ENCODE data around the gene DNMT3A. TPM values are rescaled to one million over a fixed set of nuclear protein-coding genes. Genes with fewer than 3 reads are reported as not detected.

DNMT3A gene
- total RNA-seq, 1 experiment from 2014 or later = 215 TPM

DNA sequence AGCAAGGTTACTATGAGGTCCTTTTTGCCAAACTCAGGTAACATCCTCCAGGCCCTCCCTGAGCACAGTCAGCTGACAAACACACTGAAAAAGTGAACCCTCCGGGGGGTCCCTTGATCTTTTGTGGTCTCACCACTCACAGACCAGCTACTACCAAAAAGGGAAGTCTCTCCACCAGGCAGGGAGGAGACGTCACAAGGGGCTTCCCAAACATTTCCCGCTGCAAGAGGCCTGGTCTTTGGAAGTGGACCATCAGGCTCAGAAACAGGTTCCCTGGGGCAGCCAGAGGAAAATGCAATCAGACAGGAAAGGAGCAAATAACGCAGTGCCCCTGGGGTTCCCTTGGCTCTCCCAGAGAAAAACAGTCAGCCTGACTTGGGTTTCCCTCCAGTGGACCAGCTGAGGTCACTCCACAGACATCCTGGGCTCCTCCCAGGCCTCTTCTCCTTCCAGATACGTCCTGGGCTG lies 134.6 kb downstream of the DNMT3A start:
- Histone ChIP-seq H3K56ac (ENCODE audit: insufficient read length, low read depth, low read length) (no peak overlapping the region), H4K91ac (ENCODE audit: insufficient read length, low read depth, low read length) (no peak overlapping the region), H4K5ac (ENCODE audit: insufficient read length, low read depth, low read length) (no peak overlapping the region), H3K14ac (ENCODE audit: insufficient read depth, low read length) (peak overlapping the region; percentile 6; the same call in 1 of the 2 replicates), H3K9me3 (ENCODE audit: control insufficient read depth, low read depth, low read length) (no peaks in the 10 kb centered on the region), H4K8ac (replicated peaks; ENCODE audit: insufficient read length, low read depth, low read length) (no peak overlapping the region), H3K18ac (ENCODE audit: insufficient read length, low read depth, low read length) (peak overlapping the region; percentile 69), H3T11ph (ENCODE audit: low read length) (no peak overlapping the region), H4K20me1 (ENCODE audit: control insufficient read depth, insufficient read depth, insufficient read length) (no peaks in the 10 kb centered on the region), H2AK5ac (ENCODE audit: insufficient read length, low read length) (no peak overlapping the region), H3K4me2 (ENCODE audit: insufficient read depth, insufficient read length, low read length) (no peak overlapping the region), H2BK15ac (ENCODE audit: low read depth, low read length) (no peak overlapping the region), H2AFZ (ENCODE audit: low read length) (no peak overlapping the region), H2BK12ac (ENCODE audit: insufficient read length, low read depth, low read length) (no peak overlapping the region), H3K27me3 (ENCODE audit: insufficient read depth, low read length) (no peaks in the 10 kb centered on the region), H3K4me1 (ENCODE audit: insufficient read depth, low read length) (no peaks in the 10 kb centered on the region), H3K9ac (ENCODE audit: extremely low read depth, insufficient read length, low read length) (no peak overlapping the region), H2BK5ac (ENCODE audit: insufficient read length, low read length) (no peak overlapping the region), H3K27ac (ENCODE audit: insufficient read length, low read depth, low read length) (no peak overlapping the region), H3K79me2 (ENCODE audit: insufficient read depth, low read length) (no peaks in the 10 kb centered on the region), H2BK20ac (ENCODE audit: low read depth, low read length, poor library complexity, severe bottlenecking) (no peak overlapping the region), H3K79me1 (ENCODE audit: insufficient read depth, low read depth, low read length, poor library complexity, severe bottlenecking) (no peaks in the 10 kb centered on the region), H3K23me2 (ENCODE audit: insufficient read length, low read depth, low read length, poor library complexity, severe bottlenecking) (no peaks in the 10 kb centered on the region), H2BK120ac (ENCODE audit: low read depth, low read length, poor library complexity, severe bottlenecking) (no peak overlapping the region), H3K4ac (ENCODE audit: low read depth, low read length) (no peak overlapping the region; the same call in 1 of the 2 replicates), H3K23ac (ENCODE audit: insufficient read length, low read depth, low read length) (no peak overlapping the region)
- TF ChIP-seq, protein P1, sequence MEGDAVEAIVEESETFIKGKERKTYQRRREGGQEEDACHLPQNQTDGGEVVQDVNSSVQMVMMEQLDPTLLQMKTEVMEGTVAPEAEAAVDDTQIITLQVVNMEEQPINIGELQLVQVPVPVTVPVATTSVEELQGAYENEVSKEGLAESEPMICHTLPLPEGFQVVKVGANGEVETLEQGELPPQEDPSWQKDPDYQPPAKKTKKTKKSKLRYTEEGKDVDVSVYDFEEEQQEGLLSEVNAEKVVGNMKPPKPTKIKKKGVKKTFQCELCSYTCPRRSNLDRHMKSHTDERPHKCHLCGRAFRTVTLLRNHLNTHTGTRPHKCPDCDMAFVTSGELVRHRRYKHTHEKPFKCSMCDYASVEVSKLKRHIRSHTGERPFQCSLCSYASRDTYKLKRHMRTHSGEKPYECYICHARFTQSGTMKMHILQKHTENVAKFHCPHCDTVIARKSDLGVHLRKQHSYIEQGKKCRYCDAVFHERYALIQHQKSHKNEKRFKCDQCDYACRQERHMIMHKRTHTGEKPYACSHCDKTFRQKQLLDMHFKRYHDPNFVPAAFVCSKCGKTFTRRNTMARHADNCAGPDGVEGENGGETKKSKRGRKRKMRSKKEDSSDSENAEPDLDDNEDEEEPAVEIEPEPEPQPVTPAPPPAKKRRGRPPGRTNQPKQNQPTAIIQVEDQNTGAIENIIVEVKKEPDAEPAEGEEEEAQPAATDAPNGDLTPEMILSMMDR (conservative IDR thresholded peaks at IDR 0.05) = no peak
- H3K27me3 Mint-ChIP-seq (ENCODE audit: low read depth) = no peaks in the 10 kb centered on the region
- no peaks in the 10 kb centered on the region for H3K36me3 Mint-ChIP-seq (ENCODE audit: insufficient read depth in 1 of 3, low read depth in 3 of 3)
- H3K4me3 Mint-ChIP-seq = no peak overlapping the region
- H3K4me1 Mint-ChIP-seq = peaks cover 12 to 13% of the 10 kb centered on the region in 2 experiments
- peak overlapping the region in 2 of 3 experiments; percentile 85 to 91; a peak in 4 of 7 replicates for H3K27ac Mint-ChIP-seq
- peak; percentile 60 for DNase-seq
- H3K9me3 Mint-ChIP-seq = no peaks in the 10 kb centered on the region
- WGBS (ENCODE audit: extremely low coverage, insufficient read length, low lambda C conversion rate) = no CpG with 5 or more reads among the region's 5 CpGs

All from H9 (cell line).